Esophagus muscularis mucosa (tissue), 4 donors: ENCODE results near the gene NFKB2. TPM values are rescaled to one million over a fixed set of nuclear protein-coding genes. Genes with fewer than 3 reads are reported as not detected.
A peak's percentile ranks its signal among the peaks of the same experiment; 100 is the strongest.

Source experiments
- DNase-seq: peaks from one replicate; pipeline ENCODE4 v3.0.0-alpha.2; 2017; ENCODE audit errors: extremely low spot score
- H3K27ac ChIP-seq, 4 donors: fragments of 200-600 bp; sonication (generic); replicated peaks in 1 of 4; 1 replicate in 3 of 4; 2 replicates in 1 of 4; pipeline ENCODE4 v1.5.1; 2016 to 2019; ENCODE audit warnings: mild to moderate bottlenecking in 1 of 4
- H3K27me3 ChIP-seq, 4 donors: fragments of 200-600 bp; sonication (generic); one replicate each; pipeline versions ENCODE4 v1.5.1 to v1.6.0; 2016 to 2019
- H3K36me3 ChIP-seq, 4 donors: fragments of 200-600 bp; sonication (generic); one replicate each; pipeline ENCODE4 v1.5.1; 2016 to 2019
- H3K4me1 ChIP-seq, 4 donors: fragments of 200-600 bp; sonication (generic); one replicate each; pipeline ENCODE4 v1.5.1; 2016 to 2019
- H3K4me3 ChIP-seq, 4 donors: fragments of 200-600 bp; sonication (generic); 1 replicate in 2 of 4; 2 replicates in 2 of 4; pipeline ENCODE4 v1.5.1; 2016 to 2019; ENCODE audit warnings: mild to moderate bottlenecking in 4 of 4, moderate library complexity in 1 of 4
- H3K9me3 ChIP-seq, 4 donors: fragments of 200-600 bp; sonication (generic); 1 replicate in 3 of 4; 2 replicates in 1 of 4; pipeline ENCODE4 v1.5.1; 2016 to 2019
- CTCF ChIP-seq, 3 experiments: fragments of 200-600 bp in 2 of 3; fragments of 450-650 bp in 1 of 3; sonication (generic) in 2 of 3; IDR thresholded peaks; one replicate each; pipeline ENCODE4 v1.5.1; 2017 to 2019; ENCODE audit warnings: antibody characterized with exemption in 3 of 3, mild to moderate bottlenecking in 2 of 3, moderate library complexity in 1 of 3
- EP300 ChIP-seq: sonication (generic); formaldehyde crosslinking; IDR thresholded peaks from one replicate; pipeline ENCODE4 v1.6.1; 2017; ENCODE audit warnings: antibody characterized with exemption
- POLR2A ChIP-seq: fragments of 450-650 bp; IDR thresholded peaks from one replicate; pipeline ENCODE4 v1.6.1; 2017; ENCODE audit warnings: antibody characterized with exemption, moderate library complexity, mild to moderate bottlenecking, low read depth
- POLR2AphosphoS5 ChIP-seq, 2 donors: sonication (generic); formaldehyde crosslinking; IDR thresholded peaks; one replicate each; pipeline ENCODE4 v1.6.1; 2017; ENCODE audit warnings: antibody characterized with exemption in 2 of 2
- WGBS: methylation state at CpG from one replicate; pipeline ENCODE4 v1.1.5; 2018; 5-methylcytosine and 5-hydroxymethylcytosine counted together
- intact Hi-C: fragments of 100-400 bp; cut with DNase I; formaldehyde crosslinking; loops from one replicate; pipeline ENCODE4 v1.15.1; 2023
- total RNA-seq, 4 donors: library from RNA; depleted of rRNA; stranded (reverse); fragments of >200 nt; gene quantifications; one replicate each; pipeline versions ENCODE4 v1.1.0 to v1.2.1, GENCODE V29; 2016

Gene NFKB2
- total RNA-seq, 4 donors from 2014 or later: 18.7 to 47.0 (median 41.2) TPM

DNA sequence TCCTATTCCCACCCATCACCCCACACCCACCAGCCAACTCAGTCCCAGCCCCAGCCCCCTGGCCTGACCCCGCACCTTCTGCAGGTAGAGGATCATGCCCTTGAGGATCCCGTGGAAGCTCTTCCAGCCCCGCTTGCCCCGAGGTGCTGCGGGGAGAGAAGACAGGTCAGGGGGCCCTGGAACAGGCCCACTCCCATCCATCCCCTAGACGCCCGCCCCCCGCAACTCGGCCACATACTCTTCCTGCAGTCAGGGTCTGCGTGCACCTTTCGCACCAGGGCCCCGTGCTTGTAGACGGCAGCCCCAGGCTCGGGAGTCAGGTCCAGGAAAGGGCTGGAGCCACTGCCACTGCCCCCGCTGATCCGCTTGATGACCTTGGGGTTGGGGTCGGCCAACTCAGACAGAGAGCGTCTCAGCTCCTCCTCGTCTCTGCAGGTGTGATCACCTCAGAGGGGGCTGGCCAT is 9.6 kb downstream of the NFKB2 start:
- 85% methylated on average over 9 of the region's 19 CpGs for WGBS

DNA sequence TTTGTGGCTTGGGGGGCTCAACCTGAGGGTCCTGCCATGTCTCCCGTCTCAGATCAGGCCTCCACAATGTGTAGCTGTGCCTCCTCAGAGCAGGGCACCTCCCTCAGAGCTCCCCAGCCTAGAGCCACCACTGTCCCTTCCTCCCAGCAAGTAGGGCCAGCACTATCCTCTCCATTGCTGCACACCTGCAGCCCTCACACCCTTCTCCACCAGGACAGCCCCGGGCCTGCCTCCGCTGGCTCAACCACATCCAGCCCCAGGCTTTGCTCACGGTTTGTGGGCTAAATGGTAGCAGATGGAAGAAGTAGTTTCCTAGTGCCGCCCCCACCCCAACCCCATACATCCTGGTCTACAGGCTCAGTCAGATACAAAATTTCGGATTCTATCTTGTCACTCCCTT is 10.1 kb downstream of the NFKB2 start:
- H3K4me1 ChIP-seq: peaks cover 10 to 95% (median 80%) of the 10 kb centered on the region in 4 donors
- TF ChIP-seq POLR2A: no peak
- TF ChIP-seq CTCF (IDR thresholded peaks at IDR 0.05): no peak
- TF ChIP-seq POLR2AphosphoS5 (IDR thresholded peaks at IDR 0.05): no peak
- TF ChIP-seq EP300: no peak
- peak overlapping the region; percentile 85 to 99 (median 90) for H3K27ac ChIP-seq
- 85% methylated on average over 6 of the region's 6 CpGs for WGBS
- no peak overlapping the region for H3K4me3 ChIP-seq
- H3K36me3 ChIP-seq: peaks cover 0 to 39% (median 25%) of the 10 kb centered on the region in 4 donors
- no peak for DNase-seq
- intact Hi-C loops: no loop called here
- no peaks in the 10 kb centered on the region for H3K9me3 ChIP-seq
- H3K27me3 ChIP-seq: peaks cover 0 to 31% (median 8%) of the 10 kb centered on the region in 4 donors

More for the DNA sequence above, 9.6 kb downstream of the NFKB2 start:
- no peak for DNase-seq
- Histone ChIP-seq H3K4me3 (no peak overlapping the region), H3K9me3 (no peaks in the 10 kb centered on the region), H3K36me3 (peaks cover 0 to 44% (median 29%) of the 10 kb centered on the region in 4 donors), H3K27ac (peak overlapping the region; percentile 85 to 99 (median 90)), H3K27me3 (peaks cover 0 to 26% (median 6%) of the 10 kb centered on the region in 4 donors), H3K4me1 (peaks cover 5 to 95% (median 80%) of the 10 kb centered on the region in 4 donors)
- no peak for TF ChIP-seq CTCF (IDR thresholded peaks at IDR 0.05)
- no peak for TF ChIP-seq POLR2A
- no peak for TF ChIP-seq POLR2AphosphoS5 (IDR thresholded peaks at IDR 0.05)
- TF ChIP-seq EP300: no peak
- intact Hi-C loops: no loop called here

DNA sequence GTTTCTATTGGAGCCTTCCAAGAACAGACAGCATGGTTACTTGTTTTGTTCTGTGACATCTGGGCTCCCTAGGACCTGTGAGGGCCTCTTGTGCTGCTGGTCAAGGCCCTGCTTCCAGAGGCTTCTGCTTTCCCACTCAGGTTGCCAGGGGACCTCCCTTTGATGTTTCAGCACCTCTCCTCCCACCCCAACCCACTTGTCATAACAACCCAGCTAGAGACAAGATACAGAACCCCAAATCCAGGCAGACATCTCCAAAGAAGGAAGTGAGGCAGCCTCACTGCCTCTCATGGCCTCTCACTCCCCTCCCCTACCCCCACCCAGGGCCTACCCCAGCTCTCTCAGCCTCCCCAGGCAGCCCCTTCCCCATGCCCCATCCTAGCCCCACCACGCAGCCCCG is 11.3 kb downstream of the NFKB2 start:
- intact Hi-C loops: no loop called here
- Histone ChIP-seq H3K4me1 (peaks cover 11 to 91% (median 74%) of the 10 kb centered on the region in 4 donors), H3K4me3 (peak overlapping the region in 2 of 4 donors; percentile 10 to 19), H3K9me3 (no peaks in the 10 kb centered on the region), H3K36me3 (peaks cover 0 to 27% (median 14%) of the 10 kb centered on the region in 4 donors), H3K27ac (peak overlapping the region; percentile 85 to 99 (median 90)), H3K27me3 (peaks cover 0 to 43% (median 12%) of the 10 kb centered on the region in 4 donors)
- TF ChIP-seq POLR2A (no peak), POLR2AphosphoS5 (IDR thresholded peaks at IDR 0.05) (peak; percentile 65 to 81), EP300 (peak; percentile 41), CTCF (IDR thresholded peaks at IDR 0.05) (no peak)
- DNase-seq: no peak
- WGBS: 40% methylated on average over 1 of the region's 2 CpGs

DNA sequence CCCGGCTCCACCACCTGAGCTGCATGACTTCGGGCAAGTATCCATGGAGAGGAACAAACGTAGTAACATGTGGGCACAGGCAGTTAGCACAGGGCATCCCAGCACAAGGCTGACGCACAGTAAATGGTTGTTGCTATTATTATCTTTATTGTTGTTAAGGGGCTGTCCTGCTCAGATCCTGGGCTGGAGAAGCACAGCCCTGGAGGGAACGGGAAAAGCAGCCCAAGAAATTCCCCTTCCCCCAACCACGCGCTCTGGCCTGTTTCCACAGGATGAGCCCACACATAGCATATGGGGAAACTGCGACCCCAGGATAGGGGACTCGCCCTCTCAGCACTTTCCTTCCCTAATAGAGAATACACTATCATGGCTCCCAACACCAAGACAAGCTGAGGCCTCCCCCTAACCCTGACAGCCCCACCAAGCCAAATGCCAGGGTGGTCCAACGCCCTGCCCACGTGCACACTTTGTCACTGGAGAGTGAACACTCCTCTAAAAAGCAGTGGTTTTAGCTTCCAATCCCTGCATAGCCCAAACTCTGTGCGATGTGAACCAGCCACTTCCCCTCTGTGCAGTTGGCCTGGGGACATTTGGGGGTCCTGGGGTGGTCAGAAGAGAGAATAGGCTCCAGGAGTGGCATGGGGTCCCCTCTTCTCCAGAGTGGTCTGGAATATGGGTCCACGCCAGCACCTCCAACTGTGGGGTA is 12.1 kb downstream of the NFKB2 start:
- Histone ChIP-seq H3K27ac (peak overlapping the region; percentile 85 to 99 (median 90)), H3K9me3 (no peaks in the 10 kb centered on the region), H3K4me1 (peaks cover 11 to 83% (median 66%) of the 10 kb centered on the region in 4 donors), H3K36me3 (peaks cover 0 to 19% (median 6%) of the 10 kb centered on the region in 4 donors), H3K27me3 (peaks cover 0 to 51% (median 14%) of the 10 kb centered on the region in 4 donors), H3K4me3 (peak overlapping the region in 3 of 4 donors; percentile 59 to 64 (median 61))
- DNase-seq: no peak
- WGBS: 55% methylated on average over 8 of the region's 13 CpGs
- intact Hi-C loops: no loop called here
- TF ChIP-seq POLR2AphosphoS5 (IDR thresholded peaks at IDR 0.05) (peak; percentile 50 to 89), POLR2A (no peak), EP300 (peak; percentile 90)

DNA sequence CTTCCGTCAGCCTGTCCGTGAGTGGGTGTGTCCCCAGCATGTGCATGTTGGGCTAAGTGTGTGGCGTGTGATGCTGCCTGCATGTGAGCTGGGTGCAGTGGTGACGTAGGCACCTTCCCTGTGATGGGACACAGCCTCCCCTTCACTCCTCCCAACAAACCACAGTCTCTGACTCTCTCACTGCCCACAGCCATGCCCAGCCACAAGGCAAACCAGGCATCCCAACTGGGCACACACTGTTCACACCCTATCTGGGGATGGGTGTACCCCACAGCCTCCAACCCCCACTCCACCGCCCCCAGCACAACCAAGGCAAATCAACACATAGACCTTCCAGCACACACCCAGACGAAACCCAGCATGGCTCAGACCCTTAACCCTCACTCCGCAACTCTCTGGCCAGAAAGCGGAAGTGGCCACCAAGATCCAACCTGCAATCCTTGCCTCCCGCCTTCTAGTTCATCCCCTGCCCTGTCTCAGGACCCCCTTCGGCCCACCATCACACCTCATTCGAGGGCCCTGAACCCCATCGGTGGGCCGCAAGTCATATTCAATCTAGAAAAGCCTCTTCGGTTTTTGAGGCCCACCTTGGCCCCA is 12.7 kb downstream of the NFKB2 start:
- intact Hi-C loops: no loop called here
- Histone ChIP-seq H3K4me1 (peaks cover 11 to 77% (median 62%) of the 10 kb centered on the region in 4 donors), H3K4me3 (peak overlapping the region; percentile 57 to 64 (median 60)), H3K27ac (peak overlapping the region; percentile 85 to 99 (median 90)), H3K36me3 (peaks cover 0 to 13% (median 3%) of the 10 kb centered on the region in 4 donors), H3K9me3 (no peaks in the 10 kb centered on the region), H3K27me3 (peaks cover 0 to 57% (median 14%) of the 10 kb centered on the region in 4 donors)
- TF ChIP-seq POLR2A: no peak
- peak; percentile 84 to 89 for TF ChIP-seq POLR2AphosphoS5 (IDR thresholded peaks at IDR 0.05)
- TF ChIP-seq EP300: peak; percentile 69
- WGBS: 55% methylated on average over 10 of the region's 14 CpGs
- no peak for DNase-seq
